MCF 10A (cell line): ENCODE measurements around the gene HHIPL2. TPM values are rescaled to one million over a fixed set of nuclear protein-coding genes. Genes with fewer than 3 reads are reported as not detected.

Source experiments
- BruUV-seq: library from RNA; stranded (reverse); fragments of 400-500 nt; replicated peaks from 2 replicates; lab custom pipeline; 2021; lab: Mats Ljungman, UMichigan
- CTCF ChIA-PET: fragments of 300-600 bp; sonication (Branson Sonifier 250); formaldehyde crosslinking; extraction: SDS; loops from one replicate; lab custom pipeline; 2021; ENCODE audit warnings: antibody characterized with exemption, inconsistent platforms; lab: Yijun Ruan, JAX
- POLR2A ChIA-PET: fragments of 300-600, 350-650 bp; sonication (Branson Sonifier 250); formaldehyde crosslinking; extraction: SDS; loops from one replicate; lab custom pipeline; 2020; ENCODE audit warnings: antibody characterized with exemption, inconsistent platforms; lab: Yijun Ruan, JAX
- DNase-seq: peaks from one replicate; pipeline ENCODE4 v3.0.0-alpha.2; 2018; ENCODE audit not compliant: unreplicated experiment
- H3K27ac Mint-ChIP-seq: one replicate; pipeline ENCODE4 v1.8.0; 2022; ENCODE audit warnings: mild to moderate bottlenecking, low read depth, mixed read lengths; ENCODE audit not compliant: unreplicated experiment
- H3K27me3 Mint-ChIP-seq: one replicate; pipeline ENCODE4 v1.8.0; 2022; ENCODE audit warnings: mixed read lengths; ENCODE audit not compliant: insufficient read depth, unreplicated experiment
- H3K36me3 Mint-ChIP-seq: one replicate; pipeline ENCODE4 v1.8.0; 2022; ENCODE audit warnings: mild to moderate bottlenecking, moderate library complexity, mixed read lengths; ENCODE audit not compliant: insufficient read depth, unreplicated experiment
- H3K4me1 Mint-ChIP-seq: one replicate; pipeline ENCODE4 v1.8.0; 2022; ENCODE audit warnings: mixed read lengths; ENCODE audit not compliant: insufficient read depth, unreplicated experiment
- H3K4me3 Mint-ChIP-seq: one replicate; pipeline ENCODE4 v1.8.0; 2022; ENCODE audit warnings: mild to moderate bottlenecking, moderate library complexity, mixed read lengths; ENCODE audit not compliant: unreplicated experiment
- H3K9me3 Mint-ChIP-seq: one replicate; pipeline ENCODE4 v1.8.0; 2022; ENCODE audit warnings: mixed read lengths; ENCODE audit not compliant: unreplicated experiment
- intact Hi-C: fragments of 100-400 bp; cut with micrococcal nuclease; formaldehyde crosslinking; loops from 2 replicates; pipeline ENCODE4 v1.14.1; 2022
- total RNA-seq: library from RNA; stranded (reverse); gene quantifications from 2 replicates; pipeline ENCODE4 v1.2.3, GENCODE V29; 2022
- TF ChIP-seq, protein P1 (sequence below): fragments of 200-600 bp; IDR thresholded peaks from one replicate; pipeline ENCODE4 v1.8.0; 2022; ENCODE audit warnings: antibody characterized with exemption, mild to moderate bottlenecking; ENCODE audit not compliant: unreplicated experiment

The HHIPL2 gene
- total RNA-seq, 1 experiment from 2014 or later = 1.1 TPM

GRCh38 chr1:222561656-222562055 lies 13.8 kb upstream of the HHIPL2 start:
- no peak for DNase-seq
- CTCF ChIA-PET = interaction anchor here (0.5 to 1.7 kb wide), 4 partner anchors 16 to 106 kb away, joined by 3 to 13 read pairs (median 4); no protein-coding TSS in a partner anchor
- Mint-ChIP-seq H3K36me3 (peaks cover 72% of the 10 kb centered on the region), H3K27me3 (no peaks in the 10 kb centered on the region), H3K4me3 (no peak overlapping the region), H3K27ac (no peak overlapping the region), H3K4me1 (no peaks in the 10 kb centered on the region), H3K9me3 (no peaks in the 10 kb centered on the region)
- BruUV-seq = no TSS peak
- POLR2A ChIA-PET = interaction anchor here (0.6 to 1.8 kb wide), 5 partner anchors 9 to 59 kb away, joined by 3 to 14 read pairs (median 4); partner anchors contain the start of gene TAF1A
- TF ChIP-seq, protein P1, sequence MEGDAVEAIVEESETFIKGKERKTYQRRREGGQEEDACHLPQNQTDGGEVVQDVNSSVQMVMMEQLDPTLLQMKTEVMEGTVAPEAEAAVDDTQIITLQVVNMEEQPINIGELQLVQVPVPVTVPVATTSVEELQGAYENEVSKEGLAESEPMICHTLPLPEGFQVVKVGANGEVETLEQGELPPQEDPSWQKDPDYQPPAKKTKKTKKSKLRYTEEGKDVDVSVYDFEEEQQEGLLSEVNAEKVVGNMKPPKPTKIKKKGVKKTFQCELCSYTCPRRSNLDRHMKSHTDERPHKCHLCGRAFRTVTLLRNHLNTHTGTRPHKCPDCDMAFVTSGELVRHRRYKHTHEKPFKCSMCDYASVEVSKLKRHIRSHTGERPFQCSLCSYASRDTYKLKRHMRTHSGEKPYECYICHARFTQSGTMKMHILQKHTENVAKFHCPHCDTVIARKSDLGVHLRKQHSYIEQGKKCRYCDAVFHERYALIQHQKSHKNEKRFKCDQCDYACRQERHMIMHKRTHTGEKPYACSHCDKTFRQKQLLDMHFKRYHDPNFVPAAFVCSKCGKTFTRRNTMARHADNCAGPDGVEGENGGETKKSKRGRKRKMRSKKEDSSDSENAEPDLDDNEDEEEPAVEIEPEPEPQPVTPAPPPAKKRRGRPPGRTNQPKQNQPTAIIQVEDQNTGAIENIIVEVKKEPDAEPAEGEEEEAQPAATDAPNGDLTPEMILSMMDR = peak; percentile 11
- intact Hi-C loops = no loop called here

- no peak overlapping the region for H3K27ac Mint-ChIP-seq
- ChIA-PET CTCF (interaction anchor here (0.8 to 1.8 kb wide), 5 partner anchors 10 to 93 kb away, joined by 3 to 4 read pairs (median 3); no protein-coding TSS in a partner anchor), POLR2A (interaction anchor here (0.6 to 1.4 kb wide), 3 partner anchors 11 to 179 kb away, joined by 3 to 11 read pairs (median 4); partner anchors contain the start of gene FAM177B)
- no peak for DNase-seq
- H3K36me3 Mint-ChIP-seq = peaks cover 71% of the 10 kb centered on the region
- H3K4me3 Mint-ChIP-seq = no peak overlapping the region
- no peaks in the 10 kb centered on the region for H3K9me3 Mint-ChIP-seq
- H3K27me3 Mint-ChIP-seq = no peaks in the 10 kb centered on the region
- TF ChIP-seq, protein P1 = no peak
- no TSS peak for BruUV-seq
- no peaks in the 10 kb centered on the region for H3K4me1 Mint-ChIP-seq
- intact Hi-C loops = no loop called here
Measured at GRCh38 chr1:222557574-222557973, 9.7 kb upstream of the HHIPL2 start.

GRCh38 chr1:222557148-222557547 lies 9.2 kb upstream of the HHIPL2 start:
- DNase-seq = peak; percentile 32
- TF ChIP-seq, protein P1 = no peak
- Mint-ChIP-seq H3K9me3 (no peaks in the 10 kb centered on the region), H3K27ac (no peak overlapping the region), H3K36me3 (peaks cover 67% of the 10 kb centered on the region), H3K4me1 (no peaks in the 10 kb centered on the region), H3K4me3 (no peak overlapping the region), H3K27me3 (no peaks in the 10 kb centered on the region)
- ChIA-PET CTCF (interaction anchor here (0.8 to 1.8 kb wide), 7 partner anchors 10 to 92 kb away, joined by 3 to 4 read pairs (median 3); no protein-coding TSS in a partner anchor), POLR2A (interaction anchor here (0.6 to 1.4 kb wide), 4 partner anchors 10 to 180 kb away, joined by 3 to 11 read pairs (median 4); partner anchors contain the start of genes FAM177B and TAF1A)
- BruUV-seq = TSS peak; percentile 1
- intact Hi-C loops = no loop called here

GRCh38 chr1:222555992-222556615 lies 8.2 kb upstream of the HHIPL2 start:
- H3K27ac Mint-ChIP-seq = no peak overlapping the region
- ChIA-PET CTCF (interaction anchor here (0.5 to 1.8 kb wide), 9 partner anchors 9 to 462 kb away, joined by 3 to 6 read pairs (median 3); no protein-coding TSS in a partner anchor), POLR2A (interaction anchor here (1.2 to 1.4 kb wide), 2 partner anchors 9 to 33 kb away, joined by 3 to 11 read pairs; partner anchors contain the start of gene TAF1A)
- BruUV-seq = no TSS peak
- peaks cover 59% of the 10 kb centered on the region for H3K36me3 Mint-ChIP-seq
- H3K4me1 Mint-ChIP-seq = no peaks in the 10 kb centered on the region
- intact Hi-C loops = no loop called here
- H3K4me3 Mint-ChIP-seq = no peak overlapping the region
- no peaks in the 10 kb centered on the region for H3K27me3 Mint-ChIP-seq
- DNase-seq = no peak
- TF ChIP-seq, protein P1 = no peak
- H3K9me3 Mint-ChIP-seq = no peaks in the 10 kb centered on the region
